Cardiac muscle cell (in vitro differentiated cells and primary cell): ENCODE data around the gene LCA5. TPM values are rescaled to one million over a fixed set of nuclear protein-coding genes. Genes with fewer than 3 reads are reported as not detected.
A peak's percentile ranks its signal among the peaks of the same experiment; 100 is the strongest.

Experiments used
- DNase-seq, 2 donors: peaks; one replicate each; pipeline versions ENCODE4 v3.0.0 to v3.0.0-alpha.2; 2010 to 2017; ENCODE audit warnings: low read depth in 1 of 2, low spot score in 1 of 2
- H3K27ac ChIP-seq: fragments of 200-600 bp; sonication (generic); 2 replicates; pipeline ENCODE4 v1.5.1; 2016
- H3K27me3 ChIP-seq: fragments of 200-600 bp; sonication (generic); 2 replicates; pipeline ENCODE4 v1.6.0; 2016; ENCODE audit warnings: control low read depth
- H3K36me3 ChIP-seq: fragments of 200-600 bp; sonication (generic); 2 replicates; pipeline ENCODE4 v1.5.1; 2016; ENCODE audit warnings: control low read depth
- H3K4me1 ChIP-seq: fragments of 200-600 bp; sonication (generic); 2 replicates; pipeline ENCODE4 v1.8.1; 2017; ENCODE audit warnings: low read depth, mild to moderate bottlenecking, mixed run types
- H3K4me3 ChIP-seq: fragments of 200-600 bp; sonication (generic); 2 replicates; pipeline ENCODE4 v1.5.1; 2016; ENCODE audit warnings: mild to moderate bottlenecking
- H3K9me3 ChIP-seq: fragments of 200-600 bp; sonication (generic); 2 replicates; pipeline ENCODE4 v1.5.1; 2017; ENCODE audit warnings: low read depth, mild to moderate bottlenecking, control low read depth
- CTCF ChIP-seq: IDR thresholded peaks from 2 replicates; pipeline ENCODE4 v1.5.1; 2012; ENCODE audit warnings: low read depth, mild to moderate bottlenecking, low read length
- polyA plus RNA-seq: library from polyadenylated mRNA; unstranded; fragments of >200 nt; fragmentation: Nextera tagmentation; extraction: Ambion mirVana; gene quantifications from 2 replicates; pipeline ENCODE4 v1.2.1, GENCODE V29; 2016
- total RNA-seq: library from RNA; depleted of rRNA; stranded (reverse); fragments of >200 nt; gene quantifications from 2 replicates; pipeline ENCODE4 v1.2.3, GENCODE V29; 2016

LCA5 gene
- total and polyA plus RNA-seq, 2 experiments from 2014 or later = 4.3 to 5.9 TPM

- TF ChIP-seq CTCF = no peak
- DNase-seq = no peak
- H3K4me3 ChIP-seq = no peak overlapping the region
- no peaks in the 10 kb centered on the region for H3K4me1 ChIP-seq
- H3K9me3 ChIP-seq = no peaks in the 10 kb centered on the region
- H3K36me3 ChIP-seq = no peaks in the 10 kb centered on the region
- H3K27me3 ChIP-seq = no peaks in the 10 kb centered on the region
- no peak overlapping the region for H3K27ac ChIP-seq
Measured at GRCh38 chr6:79557673-79558467, 20.6 kb upstream of the LCA5 start.

- no peak for DNase-seq
- H3K27me3 ChIP-seq = no peaks in the 10 kb centered on the region
- H3K36me3 ChIP-seq = no peaks in the 10 kb centered on the region
- H3K4me1 ChIP-seq = no peaks in the 10 kb centered on the region
- no peak for TF ChIP-seq CTCF
- no peaks in the 10 kb centered on the region for H3K9me3 ChIP-seq
- no peak overlapping the region for H3K27ac ChIP-seq
- no peak overlapping the region for H3K4me3 ChIP-seq
Measured at GRCh38 chr6:79554305-79554704, 17.1 kb upstream of the LCA5 start.

GRCh38 chr6:79551401-79551800 is 14.2 kb upstream of the LCA5 start:
- Histone ChIP-seq H3K9me3 (no peaks in the 10 kb centered on the region), H3K4me3 (no peak overlapping the region), H3K27ac (no peak overlapping the region), H3K27me3 (no peaks in the 10 kb centered on the region), H3K36me3 (no peaks in the 10 kb centered on the region), H3K4me1 (no peaks in the 10 kb centered on the region)
- DNase-seq = no peak
- TF ChIP-seq CTCF = no peak

DNA sequence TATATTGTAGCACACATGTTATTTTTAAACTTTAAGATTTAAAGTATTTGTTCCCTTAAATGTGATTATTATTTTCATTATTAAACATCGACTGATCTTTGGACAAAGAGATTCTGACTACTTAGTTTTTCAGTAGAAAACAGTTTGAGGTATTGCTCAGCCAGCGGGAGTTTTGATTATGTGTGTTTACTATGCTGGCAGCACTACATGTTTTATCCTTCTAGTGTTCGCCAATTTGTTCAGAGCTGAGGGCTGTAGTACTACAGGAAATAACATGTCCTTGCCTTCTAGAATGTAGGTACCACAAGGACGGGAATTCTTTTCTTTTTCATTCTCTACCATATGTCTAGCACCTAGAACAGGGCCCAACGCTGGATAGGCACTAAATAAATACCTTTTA is 11.1 kb upstream of the LCA5 start:
- H3K4me1 ChIP-seq = peaks cover 24% of the 10 kb centered on the region
- no peak overlapping the region for H3K27ac ChIP-seq
- no peaks in the 10 kb centered on the region for H3K9me3 ChIP-seq
- H3K36me3 ChIP-seq = no peaks in the 10 kb centered on the region
- H3K27me3 ChIP-seq = no peaks in the 10 kb centered on the region
- no peak overlapping the region for H3K4me3 ChIP-seq
- TF ChIP-seq CTCF = no peak
- DNase-seq = no peak

- H3K27me3 ChIP-seq = no peaks in the 10 kb centered on the region
- no peaks in the 10 kb centered on the region for H3K36me3 ChIP-seq
- H3K4me3 ChIP-seq = no peak overlapping the region
- no peak for TF ChIP-seq CTCF
- H3K27ac ChIP-seq = no peak overlapping the region
- DNase-seq = peak in 1 of 2 donors; percentile 43
- no peaks in the 10 kb centered on the region for H3K9me3 ChIP-seq
- peaks cover 24% of the 10 kb centered on the region for H3K4me1 ChIP-seq
Measured at GRCh38 chr6:79546186-79546585, 9.0 kb upstream of the LCA5 start.
